GM12801 (cell line): ENCODE data around the gene EAF2.

Source experiments
- TF ChIP-seq, protein P1 (sequence below): IDR thresholded peaks from one replicate; pipeline ENCODE4 v1.5.1; 2011; ENCODE audit warnings: control low read depth; ENCODE audit not compliant: insufficient read length; ENCODE audit errors: extremely low read depth

EAF2 gene

GRCh38 chr3:121809249-121809648 lies 25.8 kb upstream of the EAF2 start:
- TF ChIP-seq, protein P1, sequence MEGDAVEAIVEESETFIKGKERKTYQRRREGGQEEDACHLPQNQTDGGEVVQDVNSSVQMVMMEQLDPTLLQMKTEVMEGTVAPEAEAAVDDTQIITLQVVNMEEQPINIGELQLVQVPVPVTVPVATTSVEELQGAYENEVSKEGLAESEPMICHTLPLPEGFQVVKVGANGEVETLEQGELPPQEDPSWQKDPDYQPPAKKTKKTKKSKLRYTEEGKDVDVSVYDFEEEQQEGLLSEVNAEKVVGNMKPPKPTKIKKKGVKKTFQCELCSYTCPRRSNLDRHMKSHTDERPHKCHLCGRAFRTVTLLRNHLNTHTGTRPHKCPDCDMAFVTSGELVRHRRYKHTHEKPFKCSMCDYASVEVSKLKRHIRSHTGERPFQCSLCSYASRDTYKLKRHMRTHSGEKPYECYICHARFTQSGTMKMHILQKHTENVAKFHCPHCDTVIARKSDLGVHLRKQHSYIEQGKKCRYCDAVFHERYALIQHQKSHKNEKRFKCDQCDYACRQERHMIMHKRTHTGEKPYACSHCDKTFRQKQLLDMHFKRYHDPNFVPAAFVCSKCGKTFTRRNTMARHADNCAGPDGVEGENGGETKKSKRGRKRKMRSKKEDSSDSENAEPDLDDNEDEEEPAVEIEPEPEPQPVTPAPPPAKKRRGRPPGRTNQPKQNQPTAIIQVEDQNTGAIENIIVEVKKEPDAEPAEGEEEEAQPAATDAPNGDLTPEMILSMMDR, result no peak

GRCh38 chr3:121817753-121818152 lies 17.3 kb upstream of the EAF2 start:
- TF ChIP-seq, protein P1, result no peak

DNA sequence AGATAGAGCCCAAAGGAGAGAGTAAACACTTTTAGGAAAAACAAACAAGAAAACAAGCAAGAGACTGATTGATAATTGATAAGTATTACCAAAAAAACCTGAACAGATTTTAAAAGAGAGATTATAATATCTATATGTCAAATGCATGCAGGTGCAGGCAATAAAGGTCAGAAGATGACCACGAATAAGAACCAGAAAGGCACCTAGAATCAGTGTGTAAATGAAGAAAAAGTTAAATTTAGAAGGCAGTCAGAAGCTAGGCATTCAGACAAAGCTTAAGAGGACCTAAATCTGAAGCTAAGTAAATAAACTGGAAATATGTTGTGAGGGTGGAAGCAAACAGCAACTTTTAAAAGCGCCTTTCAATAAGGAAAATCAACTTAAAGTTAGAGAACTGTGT lies 16.4 kb upstream of the EAF2 start:
- TF ChIP-seq, protein P1, result no peak

DNA sequence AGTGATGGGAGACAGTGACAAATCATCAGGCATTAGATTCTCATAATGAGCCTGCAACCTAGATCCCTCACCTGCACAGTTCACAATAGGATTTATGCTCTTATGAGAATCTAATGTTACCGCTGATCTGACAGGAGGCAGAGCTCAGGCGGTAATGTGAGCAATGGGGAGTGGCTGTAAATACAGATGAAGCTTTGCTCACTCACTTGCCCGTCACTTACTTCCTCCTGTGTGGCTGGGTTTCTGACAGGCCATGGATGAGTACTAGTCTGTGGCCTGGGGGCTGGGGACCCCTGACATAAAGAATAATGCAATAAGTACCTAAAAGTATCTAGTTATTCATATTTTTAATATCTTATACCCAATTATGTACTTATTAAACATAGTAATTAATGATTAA lies 15.8 kb upstream of the EAF2 start:
- TF ChIP-seq, protein P1, result no peak

DNA sequence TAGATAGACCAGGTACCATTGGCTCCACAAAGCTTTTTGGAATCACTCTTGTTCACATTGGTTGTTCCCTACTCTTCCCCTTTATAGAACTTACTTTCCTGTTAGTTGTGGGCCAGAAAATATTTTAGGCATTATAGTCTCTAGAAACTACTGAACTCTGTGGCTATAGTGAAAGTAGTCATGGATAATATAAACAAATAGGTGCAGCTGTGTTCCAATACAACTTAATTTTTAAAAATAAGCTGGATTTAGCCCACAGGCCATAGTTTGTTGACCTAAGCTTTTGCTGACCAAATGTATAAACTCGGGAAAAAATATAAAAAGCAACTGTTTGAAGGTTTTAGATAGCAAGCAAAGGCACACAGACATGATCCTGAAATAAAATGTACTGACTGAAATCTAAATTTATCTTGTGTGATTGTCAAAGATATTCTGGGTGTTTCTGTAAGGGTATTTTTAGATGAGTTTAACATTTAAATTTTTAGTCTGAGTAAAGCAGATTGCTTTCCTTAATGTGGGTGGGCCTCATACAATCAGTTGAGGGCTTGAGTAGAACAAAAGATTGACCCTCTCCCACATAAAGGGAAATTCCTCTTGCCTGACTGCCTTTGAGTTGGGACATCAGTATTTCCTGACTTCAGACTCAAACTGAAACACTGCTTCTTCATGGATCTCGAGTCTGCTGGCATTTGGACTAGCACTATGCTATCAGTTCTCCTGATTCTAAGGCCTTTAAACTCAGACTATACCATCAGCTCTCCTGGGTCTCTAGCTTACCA lies 13.4 kb upstream of the EAF2 start:
- TF ChIP-seq, protein P1, result no peak

DNA sequence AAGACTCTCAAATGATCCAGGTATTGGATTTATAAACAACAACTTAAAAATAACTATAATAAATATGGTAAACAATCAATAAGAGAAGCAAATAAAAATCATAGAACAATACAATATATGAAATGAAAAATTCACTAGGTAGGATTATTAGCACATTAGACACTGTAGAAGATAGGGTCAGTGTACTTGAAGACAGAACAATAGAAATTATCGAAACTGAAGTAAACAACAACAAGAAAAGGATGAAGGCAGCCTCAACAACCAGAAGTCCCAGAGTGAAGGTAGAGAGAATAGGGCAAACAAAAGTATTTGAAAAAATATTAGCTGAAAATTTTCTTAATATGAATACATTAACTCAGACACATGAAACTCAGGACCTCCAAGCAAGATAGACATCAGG lies 12.0 kb upstream of the EAF2 start:
- TF ChIP-seq, protein P1, result no peak

DNA sequence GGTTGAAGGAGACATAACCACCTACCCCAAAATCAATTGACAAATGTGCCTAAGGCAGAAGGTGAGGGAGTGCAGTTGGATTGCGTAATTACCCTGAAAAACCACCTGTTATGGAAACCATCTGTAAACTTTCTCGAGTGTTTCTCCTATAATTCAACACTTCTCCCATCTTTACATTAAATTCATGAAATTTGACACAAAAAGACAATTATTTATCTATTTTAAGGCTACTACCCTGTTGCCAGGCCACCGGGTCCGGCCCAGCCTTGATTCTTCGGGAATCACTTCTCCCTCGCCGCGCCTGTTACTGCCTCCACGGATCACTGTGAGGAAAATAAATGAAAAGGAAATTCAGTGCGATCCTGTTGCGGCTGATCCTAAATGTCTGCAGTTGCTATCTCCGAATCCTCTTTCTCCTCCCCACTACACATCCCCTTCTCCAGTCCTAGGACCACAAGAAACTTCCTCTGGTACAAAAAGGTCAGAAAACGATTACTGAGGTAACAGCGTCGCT lies 795 bp upstream of the EAF2 start:
- TF ChIP-seq, protein P1, result no peak
